Upper lobe of left lung (tissue), 4 donors: Measurements from ENCODE around the gene ZNF287.

Experiments
- CTCF ChIP-seq, 6 experiments: fragments of 450-650 bp in 4 of 6; fragments of 200-600 bp in 2 of 6; sonication (generic) in 2 of 6; IDR thresholded peaks; one replicate each; pipeline ENCODE4 v1.5.1; 2016 to 2019; ENCODE audit warnings: antibody characterized with exemption in 6 of 6
- EP300 ChIP-seq, 4 donors: sonication (generic); formaldehyde crosslinking; IDR thresholded peaks; one replicate each; pipeline ENCODE4 v1.5.1; 2017; ENCODE audit warnings: antibody characterized with exemption in 4 of 4, control low read depth in 2 of 4
- POLR2A ChIP-seq, 4 donors: fragments of 450-650 bp; IDR thresholded peaks; one replicate each; pipeline ENCODE4 v1.5.1; 2016 to 2017; ENCODE audit warnings: antibody characterized with exemption in 4 of 4, mild to moderate bottlenecking in 2 of 4
- POLR2AphosphoS5 ChIP-seq, 2 donors: sonication (generic); formaldehyde crosslinking; IDR thresholded peaks; one replicate each; pipeline ENCODE4 v1.5.1; 2017; ENCODE audit warnings: antibody characterized with exemption in 2 of 2

- no peak for TF ChIP-seq CTCF (IDR thresholded peaks at IDR 0.05)
- no peak for TF ChIP-seq POLR2A (IDR thresholded peaks at IDR 0.05)
- TF ChIP-seq POLR2AphosphoS5 (IDR thresholded peaks at IDR 0.05): no peak
- TF ChIP-seq EP300 (IDR thresholded peaks at IDR 0.05): no peak
Measured at GRCh38 chr17:16507918-16508533, 61.0 kb downstream of the ZNF287 start.
